HG02798 (cell line): ENCODE results near the gene SLC38A9.
"Not testable (repeated sequence)": the region's sequence is repeated elsewhere in the genome, so short reads cannot be mapped to it uniquely, and the experiment has no call there.

Source experiments
- ATAC-seq: cut with Tn5 transposase; IDR thresholded peaks from one replicate; pipeline ENCODE4 v1.9.1; 2021; ENCODE audit warnings: mild to moderate bottlenecking; ENCODE audit not compliant: unreplicated experiment, poor library complexity

SLC38A9 gene

DNA sequence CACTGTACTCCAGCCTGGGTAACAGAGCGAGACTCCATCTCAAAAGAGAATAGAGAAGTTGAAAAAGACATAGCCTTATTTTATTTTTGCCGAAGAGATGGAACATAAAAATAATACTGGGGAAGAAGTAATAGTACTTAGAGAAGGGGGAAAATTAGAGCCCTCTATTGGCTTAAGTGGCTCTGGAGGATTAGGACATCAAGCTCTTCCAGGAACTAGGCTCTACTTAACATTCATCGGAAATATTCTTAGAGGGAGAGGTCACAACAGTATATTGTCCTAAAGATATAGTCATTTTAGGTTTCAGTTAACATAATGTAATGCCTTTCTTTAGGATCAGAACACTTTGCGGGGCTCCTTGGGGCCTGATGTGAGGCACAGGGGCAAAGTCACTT lies 91.4 kb downstream of the SLC38A9 start:
- no peak for ATAC-seq

DNA sequence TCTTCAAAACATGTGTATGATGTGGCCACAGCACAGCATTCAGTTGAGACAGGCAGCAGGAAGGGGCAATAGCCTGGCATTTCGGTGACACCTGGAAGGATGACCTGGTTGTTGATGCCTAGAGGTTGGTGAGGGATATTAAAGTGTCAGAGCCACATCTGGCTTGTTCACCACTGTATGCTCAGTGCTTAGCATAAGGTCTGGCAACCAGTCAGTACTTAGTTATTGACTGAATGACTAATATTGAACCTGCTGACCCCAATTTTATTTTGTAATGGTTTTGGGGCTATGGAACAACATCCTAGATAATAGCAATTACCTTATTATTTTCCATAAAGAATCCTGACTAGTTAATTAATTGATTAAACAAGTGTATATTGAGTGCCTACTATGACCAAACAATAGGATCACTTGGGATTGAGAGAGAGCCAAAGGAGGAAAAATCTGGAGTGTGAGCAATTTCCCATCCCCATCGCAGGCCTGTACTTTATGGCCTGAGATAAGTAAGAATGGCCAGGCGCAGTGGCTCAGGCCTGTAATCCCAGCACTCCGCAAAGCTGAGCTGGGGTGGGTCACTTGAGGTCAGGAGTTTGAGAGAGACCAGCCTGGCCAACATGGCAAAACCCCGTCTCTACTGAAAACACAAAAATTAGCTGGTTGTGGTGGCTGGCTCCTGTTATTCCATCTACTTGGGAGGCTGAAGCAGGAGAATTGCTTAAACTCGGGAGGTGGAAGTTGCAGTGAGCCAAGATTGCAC lies 91.9 kb downstream of the SLC38A9 start:
- no peak for ATAC-seq

DNA sequence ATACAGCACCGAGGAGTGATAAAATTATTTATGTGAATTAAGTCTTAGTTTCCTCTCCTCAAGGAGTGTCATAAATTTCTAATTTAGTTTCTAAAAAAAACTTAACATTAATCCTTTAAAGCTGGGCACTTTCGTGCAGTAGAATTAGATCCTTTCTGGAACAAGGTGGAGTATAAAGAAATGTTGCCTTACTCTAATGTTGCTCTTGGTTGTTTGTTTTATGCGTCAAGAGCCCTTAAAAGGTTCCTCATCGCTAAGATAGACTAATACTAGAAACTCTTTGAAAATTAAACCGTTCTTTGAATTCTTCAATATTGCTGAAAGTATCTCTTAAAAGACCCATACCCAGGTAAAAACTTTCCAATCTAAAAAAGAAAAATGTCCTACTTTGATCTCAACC lies 93.8 kb downstream of the SLC38A9 start:
- ATAC-seq, result no peak

DNA sequence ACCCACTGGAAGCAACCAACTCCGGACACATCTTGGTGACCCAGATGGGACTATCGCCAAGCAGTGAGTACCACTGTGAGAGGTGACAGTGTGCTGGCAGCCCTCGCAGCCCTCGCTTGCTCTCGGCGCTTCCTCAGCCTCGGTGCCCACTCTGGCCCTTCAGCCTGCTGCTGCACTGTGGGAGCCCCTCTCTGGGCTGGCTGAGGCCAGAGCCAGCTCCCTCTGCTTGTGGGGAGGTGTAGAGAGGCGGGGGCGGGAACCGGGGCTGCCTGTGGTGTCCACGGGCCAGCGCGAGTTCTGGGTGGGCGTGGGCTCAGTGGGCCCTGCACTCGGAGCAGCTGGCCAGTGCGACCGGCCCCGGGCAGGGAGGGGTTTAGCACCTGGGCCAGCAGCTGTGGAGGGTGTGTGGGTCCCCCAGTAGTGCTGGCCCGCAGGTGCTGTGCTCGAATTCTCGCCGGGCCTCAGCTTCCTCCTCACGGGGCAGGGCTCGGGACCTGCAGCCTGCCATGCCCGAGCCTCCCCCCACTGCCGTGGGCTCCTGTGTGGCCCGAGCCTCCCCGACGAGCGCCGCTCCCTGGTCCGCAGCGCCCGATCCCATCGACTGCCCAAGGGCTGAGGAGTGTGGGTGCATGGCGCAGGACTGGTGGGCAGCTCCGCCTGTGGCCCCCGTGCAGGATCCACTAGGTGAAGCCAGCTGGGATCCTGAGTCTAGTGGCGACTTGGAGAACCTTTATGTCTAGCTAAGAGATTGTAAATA lies 98.8 kb downstream of the SLC38A9 start:
- no peak for ATAC-seq

DNA sequence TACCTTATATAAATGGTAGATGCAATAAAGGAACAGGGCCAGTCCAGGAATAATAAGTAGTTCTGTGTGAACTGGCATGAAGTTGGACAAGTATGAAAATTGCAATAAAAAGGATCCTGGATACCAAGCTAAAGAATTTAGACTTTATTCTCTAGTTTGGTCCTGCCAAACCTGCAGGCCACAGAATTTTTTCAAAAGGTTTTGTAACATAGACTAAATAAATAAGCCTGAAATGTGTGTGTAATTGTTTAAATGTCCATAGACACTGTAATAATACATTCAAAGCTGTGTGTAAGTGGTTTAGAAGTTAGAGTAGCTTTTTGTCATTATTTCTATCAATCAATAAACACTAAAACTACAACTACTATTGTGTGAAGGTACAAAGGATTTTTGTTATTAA lies 101.6 kb downstream of the SLC38A9 start:
- no peak for ATAC-seq

DNA sequence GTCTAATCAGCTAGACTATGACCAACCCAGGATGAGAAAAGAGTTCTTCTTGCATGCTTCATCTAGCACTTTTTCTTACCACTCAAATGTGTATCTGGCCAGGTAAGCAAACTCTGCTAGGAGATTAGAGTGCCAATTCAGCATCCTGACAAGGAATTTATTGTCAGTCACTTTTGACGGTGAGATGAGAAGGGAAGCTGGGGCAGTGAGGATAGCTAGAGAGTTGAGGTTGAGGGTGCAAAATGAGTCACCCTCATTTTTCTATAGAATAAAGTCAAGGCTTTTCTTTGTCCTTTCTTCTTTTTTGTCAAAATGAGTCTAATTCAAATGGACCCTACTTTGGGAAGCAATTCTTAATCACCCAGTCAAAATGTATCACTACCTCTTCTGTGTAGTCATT lies 102.7 kb downstream of the SLC38A9 start:
- no peak for ATAC-seq

DNA sequence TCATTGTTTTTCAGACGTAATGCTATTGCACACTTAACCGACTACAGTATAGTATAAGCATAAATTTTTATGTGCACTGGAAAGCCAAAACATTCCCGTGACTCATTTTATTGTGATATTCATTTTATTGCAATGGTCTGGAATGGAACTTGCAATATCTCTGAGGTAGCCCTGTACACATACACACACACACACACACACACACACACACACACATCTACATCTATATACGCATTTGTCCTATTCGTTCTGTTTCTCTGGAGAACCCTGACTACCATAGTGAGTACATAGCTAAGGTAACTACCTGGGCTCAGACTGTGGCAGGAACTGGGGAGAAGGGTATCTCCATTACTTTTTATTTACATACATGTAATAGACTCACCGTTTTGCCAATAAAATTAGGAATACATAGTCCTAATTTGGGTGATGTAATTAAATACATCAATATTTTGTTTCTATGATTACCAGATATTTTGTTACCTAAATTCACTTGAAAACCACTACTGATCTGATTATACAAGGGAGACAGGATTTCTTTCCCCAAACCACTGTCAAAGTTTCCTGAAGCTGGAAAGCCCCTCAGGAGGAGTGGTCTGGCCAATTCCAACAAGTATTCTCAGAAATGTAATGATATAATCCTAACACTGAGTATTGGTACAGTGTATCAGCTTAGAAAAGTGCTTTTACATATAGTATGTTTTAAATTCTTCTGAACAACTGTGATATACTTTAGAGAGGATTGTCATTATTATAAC lies 103.4 kb downstream of the SLC38A9 start:
- ATAC-seq, result no peak

DNA sequence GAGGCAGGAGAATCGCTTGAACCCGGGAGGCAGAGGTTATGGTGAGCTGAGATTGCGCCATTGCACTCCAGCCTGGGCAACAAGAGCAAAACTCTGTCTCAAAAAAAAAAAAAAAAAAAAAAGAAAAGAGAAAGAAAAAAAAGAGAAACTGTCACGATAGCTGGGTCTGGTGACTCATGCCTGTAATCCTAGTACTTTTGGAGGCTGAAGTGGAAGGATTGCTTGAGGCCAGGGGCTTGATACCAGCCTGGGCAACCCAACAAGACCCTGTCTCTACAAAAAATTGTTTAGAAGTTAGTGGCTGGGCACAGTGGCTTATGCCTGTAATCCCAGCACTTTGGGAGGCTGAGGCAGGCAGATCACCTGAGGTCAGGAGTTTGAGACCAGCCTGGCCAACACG lies 104.8 kb downstream of the SLC38A9 start:
- not testable (repeated sequence) for ATAC-seq

DNA sequence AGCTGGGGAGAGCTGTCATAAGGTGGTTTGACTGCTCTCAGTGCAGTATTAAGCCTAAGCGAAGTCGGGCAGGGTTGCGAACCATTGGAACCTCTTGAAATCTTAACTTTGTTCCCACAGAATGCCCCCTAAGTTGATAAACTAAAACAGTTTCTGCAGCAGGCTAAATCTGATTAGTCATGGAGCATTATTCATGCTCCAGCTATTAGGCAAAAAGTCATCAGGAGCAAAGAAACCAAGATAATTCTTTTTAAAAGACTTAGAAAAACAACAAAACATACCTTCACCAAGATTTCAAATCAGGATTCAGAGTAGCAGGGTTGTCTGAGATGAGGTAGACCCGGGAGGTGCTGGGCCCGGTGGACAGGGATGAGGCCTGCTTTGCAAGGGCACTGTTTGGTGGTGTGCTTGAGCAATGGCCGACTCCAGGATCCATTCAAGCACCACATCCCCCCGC lies 107.5 kb downstream of the SLC38A9 start:
- ATAC-seq, result no peak

DNA sequence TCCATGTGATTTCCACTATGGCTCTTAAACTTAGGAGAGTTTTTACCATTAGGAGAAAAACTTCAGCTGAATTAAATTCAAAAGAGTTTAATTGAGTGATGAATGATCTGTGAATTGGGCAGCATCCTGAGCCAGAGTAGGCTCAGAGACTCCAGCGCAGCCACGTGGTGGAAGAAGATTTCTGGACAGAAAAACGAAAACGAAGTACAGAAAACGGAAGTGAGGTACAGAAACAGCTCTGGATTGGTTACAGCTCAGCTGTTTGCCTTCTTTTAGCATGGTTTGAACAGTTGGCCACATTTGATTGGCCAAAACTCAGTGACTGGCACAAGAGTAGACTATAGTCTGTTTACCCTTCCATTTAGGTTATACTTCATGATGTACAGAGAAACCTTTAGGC lies 108.2 kb downstream of the SLC38A9 start:
- no peak for ATAC-seq

DNA sequence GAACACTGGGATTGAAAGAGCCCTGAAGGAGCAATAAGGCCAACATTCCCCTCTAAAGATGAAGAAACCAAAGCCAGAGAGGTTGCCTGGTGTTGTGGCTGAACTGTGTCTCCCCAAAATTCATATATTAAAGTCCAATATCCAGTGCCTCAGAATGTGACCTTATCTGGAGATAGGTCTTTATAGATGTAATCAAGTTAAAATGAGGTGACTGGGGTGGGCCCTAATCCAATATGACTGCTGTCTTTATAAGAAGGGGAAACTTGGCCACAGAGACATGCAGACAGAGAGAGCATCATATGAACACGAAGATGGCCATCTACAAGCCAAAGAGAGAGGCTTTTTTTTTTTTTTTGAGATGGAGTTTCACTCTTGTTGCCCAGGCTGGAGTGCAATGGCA lies 110.5 kb downstream of the SLC38A9 start:
- ATAC-seq, result no peak

DNA sequence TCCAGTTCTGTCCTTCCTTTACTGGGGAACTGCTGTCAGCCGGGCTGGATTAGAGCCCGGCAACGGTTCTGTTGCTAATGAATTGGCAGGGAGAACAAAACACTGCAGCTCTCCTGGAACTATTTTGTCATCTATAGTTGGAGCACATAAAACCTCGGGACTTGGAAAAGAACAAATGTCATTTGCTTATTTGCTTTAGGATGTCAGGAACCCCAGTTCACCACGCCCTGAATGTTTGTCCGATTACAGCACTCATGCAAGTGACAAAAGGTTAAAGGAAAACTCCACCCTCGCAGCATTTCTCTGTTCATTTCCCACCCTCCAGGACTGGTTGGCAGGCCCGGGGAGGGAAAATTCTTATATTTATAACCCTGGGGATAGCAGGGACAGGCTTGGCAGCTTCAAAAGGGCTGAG lies 110.9 kb downstream of the SLC38A9 start:
- no peak for ATAC-seq

DNA sequence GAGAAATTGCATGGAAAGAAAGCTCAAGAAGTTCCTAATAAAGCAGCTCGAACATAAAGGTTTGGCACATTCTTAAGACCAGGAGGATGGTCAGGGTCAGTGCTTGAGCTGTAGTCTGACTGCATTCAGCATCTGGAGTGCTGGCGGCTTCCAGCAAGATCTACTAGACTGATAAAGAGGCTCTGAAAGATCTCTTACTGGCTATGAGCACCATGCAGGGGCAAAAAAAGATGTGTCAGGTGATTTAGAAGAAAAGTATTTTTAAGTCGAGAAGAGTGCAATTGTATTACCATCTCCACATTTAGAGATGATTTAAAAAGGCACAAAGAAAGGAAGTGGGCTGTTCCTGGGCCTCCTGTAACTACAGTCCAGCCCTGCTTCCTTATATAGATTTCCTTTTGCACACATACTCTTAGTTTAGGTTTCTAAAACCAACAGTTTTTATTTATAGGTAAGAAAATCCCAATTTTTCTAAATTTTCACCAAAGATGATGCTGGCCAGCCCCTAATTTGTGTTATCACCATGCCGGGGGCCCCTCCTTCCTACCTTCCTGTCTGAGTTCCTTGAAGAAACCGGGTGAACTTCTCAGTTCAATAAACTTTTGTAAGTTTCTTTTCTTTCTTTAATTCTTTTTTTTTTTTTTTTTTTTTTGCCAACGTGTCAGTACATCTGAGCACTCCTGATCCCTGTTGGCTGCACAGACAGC lies 111.5 kb downstream of the SLC38A9 start:
- ATAC-seq, result no peak

DNA sequence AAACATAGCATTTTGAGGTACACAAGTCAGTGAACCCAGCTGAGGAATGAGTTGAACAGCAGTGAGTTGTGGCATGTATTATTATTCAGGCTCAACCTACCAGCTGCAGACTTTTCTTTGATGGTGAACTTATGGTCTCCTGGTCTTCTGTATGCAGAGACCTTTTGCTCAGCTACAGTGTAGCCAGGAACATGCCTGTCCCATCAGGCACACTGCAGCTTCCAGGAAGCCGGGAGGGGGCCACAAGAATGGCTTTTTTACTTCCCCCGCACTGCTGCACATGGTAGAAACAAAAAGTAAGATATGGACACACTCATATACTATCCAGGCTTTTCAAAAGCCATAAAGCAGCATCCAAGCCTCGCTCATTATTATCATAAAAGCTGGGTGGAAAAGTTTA lies 112.0 kb downstream of the SLC38A9 start:
- no peak for ATAC-seq

DNA sequence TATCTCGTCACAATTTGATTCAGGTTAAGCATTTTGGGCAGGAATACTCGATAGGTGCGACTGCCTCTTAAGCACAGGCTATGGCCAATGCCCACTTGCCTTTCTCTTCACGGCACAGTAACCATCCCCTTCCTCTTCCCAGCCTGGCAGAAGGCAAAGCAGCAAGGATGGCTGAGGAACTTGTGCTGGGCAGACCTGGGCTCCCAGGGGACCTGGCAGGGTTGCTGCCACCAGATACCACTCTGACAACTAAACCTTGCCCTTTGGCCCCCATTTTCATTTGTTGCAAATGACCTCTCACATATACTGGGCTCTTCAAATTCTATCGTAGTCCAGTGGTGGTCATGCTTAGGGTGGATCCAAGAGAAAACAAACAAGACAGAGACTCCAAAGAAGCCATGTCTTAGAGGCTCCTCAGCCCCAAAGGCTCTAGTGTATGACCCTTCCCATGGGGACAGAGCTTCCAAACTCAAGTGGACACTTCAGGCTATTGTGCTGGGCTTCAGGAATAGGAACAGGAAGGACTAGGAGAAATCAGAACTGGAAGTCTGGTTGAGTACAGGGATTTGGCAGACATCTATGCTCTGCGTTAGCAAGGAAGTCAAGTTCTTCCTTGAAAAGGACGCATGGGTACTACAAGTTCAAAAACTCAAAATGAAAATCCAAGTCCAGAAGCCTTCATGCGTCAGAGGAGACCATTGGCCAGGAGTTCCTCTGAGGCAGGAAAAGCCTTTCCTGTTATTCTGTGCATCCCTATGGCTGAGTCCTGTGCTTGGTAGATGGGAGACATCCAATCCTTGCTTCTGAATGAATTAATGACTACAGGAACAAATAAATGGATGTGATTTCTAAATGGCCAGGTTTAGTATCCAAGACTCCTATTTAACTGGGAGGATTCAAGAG lies 112.7 kb downstream of the SLC38A9 start:
- ATAC-seq, result no peak

DNA sequence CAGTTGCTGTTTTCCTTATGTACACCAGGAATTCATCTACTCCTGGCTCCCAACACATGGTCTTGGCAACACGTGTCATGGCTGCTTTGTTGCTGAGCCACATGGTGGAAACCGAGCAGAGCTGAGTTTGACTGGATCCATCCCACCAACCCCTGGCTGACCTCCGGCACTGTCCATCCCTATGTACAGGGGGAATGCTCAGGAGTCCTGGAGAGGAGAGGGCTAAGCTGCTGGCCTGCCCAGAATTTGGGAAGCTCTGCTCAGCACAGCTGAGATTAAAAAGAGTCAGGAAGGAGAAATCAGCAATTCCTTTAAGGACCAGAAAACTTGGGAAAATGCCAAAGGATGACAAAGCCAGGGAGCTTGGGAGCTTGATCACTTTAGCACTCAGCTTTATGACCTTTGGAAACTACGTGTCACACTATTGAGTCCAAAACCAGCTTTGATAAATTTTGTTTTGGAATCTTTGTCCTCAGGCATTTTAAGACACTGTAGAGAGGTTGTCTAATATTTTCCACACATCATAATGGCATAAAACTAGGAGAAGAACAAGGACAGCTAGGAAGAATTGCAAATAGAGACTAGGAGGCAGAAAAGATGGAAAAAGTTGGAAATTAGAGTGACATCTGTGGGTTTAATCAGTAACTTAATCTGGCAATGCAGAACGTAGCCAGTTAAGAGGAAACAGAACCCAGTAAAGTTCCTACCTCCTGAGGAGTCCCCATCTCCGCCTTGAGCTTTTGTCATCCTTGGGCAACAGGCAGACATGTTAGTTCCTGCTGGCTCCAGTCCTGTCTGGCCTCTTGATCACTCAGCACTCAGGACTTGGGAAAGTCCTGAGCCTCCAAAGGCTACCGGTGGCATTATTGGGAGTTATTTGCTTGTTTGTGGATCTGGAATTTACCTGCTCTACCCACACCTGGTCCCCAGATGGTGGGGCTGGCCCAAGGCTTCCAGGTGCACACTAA lies 114.8 kb downstream of the SLC38A9 start:
- ATAC-seq, result no peak

DNA sequence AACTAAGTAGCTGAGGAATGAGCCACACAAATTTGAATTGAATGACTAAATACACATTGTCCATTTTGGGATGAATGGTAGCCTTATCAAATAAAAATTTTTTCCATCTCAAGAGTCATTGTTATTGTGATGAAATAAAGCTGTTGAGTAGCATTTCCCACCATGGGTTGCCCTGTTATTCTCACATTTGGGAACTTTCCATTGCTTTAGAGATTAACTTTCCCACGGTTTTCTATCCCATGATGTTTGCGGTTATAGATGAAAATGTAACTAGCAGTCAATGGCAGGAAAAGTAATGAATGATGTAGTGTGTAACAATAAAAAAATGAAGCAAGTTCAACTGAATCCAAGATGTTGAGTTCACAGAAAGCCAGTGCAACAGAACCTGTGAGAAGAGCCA lies 117.5 kb downstream of the SLC38A9 start:
- no peak for ATAC-seq

DNA sequence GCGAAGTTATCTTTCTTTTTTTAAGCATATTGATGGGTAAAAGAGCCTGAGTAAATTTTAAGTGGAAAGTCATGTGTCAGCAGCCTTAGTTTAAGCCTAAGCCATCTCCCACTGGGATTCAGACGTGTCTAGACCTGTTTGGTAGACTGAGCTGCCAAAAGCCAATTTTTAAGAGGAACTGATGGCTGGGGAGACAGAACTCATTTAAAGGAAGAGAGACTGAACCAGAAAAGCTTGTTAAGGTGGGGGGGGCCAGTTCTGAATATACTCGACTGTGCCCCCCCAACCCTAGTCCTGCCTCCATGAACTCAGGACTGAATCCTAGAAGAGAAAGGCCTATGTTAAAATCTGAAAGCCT lies 119.0 kb downstream of the SLC38A9 start:
- ATAC-seq, result no peak
